Activated naive CD4-positive, alpha-beta T cell (primary cell): ENCODE data around the gene RAD52.
"Not testable (repeated sequence)": the region's sequence is repeated elsewhere in the genome, so short reads cannot be mapped to it uniquely, and the experiment has no call there.

ENCODE experiments used
- DNase-seq, 4 experiments: peaks; one replicate each; lab custom pipeline; 2025; lab: John Stamatoyannopoulos, UW

Gene RAD52

GRCh38 chr12:967641-968040 lies 18.1 kb upstream of the RAD52 start:
- no peak for DNase-seq

- DNase-seq = no peak
These were observed 17.2 kb upstream of the RAD52 start for GRCh38 chr12:966724-967123.

GRCh38 chr12:958588-959123 lies 9.2 kb upstream of the RAD52 start:
- no peak for DNase-seq

GRCh38 chr12:955939-956338 lies 6.4 kb upstream of the RAD52 start:
- no peak for DNase-seq

GRCh38 chr12:954741-955140 lies 5.2 kb upstream of the RAD52 start:
- no peak for DNase-seq

GRCh38 chr12:953776-954175 lies 4.3 kb upstream of the RAD52 start:
- DNase-seq = no peak

GRCh38 chr12:951176-951575 lies 1.7 kb upstream of the RAD52 start:
- no peak for DNase-seq

- DNase-seq = no peak
These were observed 1.3 kb downstream of the RAD52 start for GRCh38 chr12:948238-948637.

- no peak for DNase-seq
These were observed 2.9 kb downstream of the RAD52 start for GRCh38 chr12:946631-947030.

- DNase-seq = no peak
These were observed 3.3 kb downstream of the RAD52 start for GRCh38 chr12:946212-946611.

- DNase-seq = no peak
These were observed 5.3 kb downstream of the RAD52 start for GRCh38 chr12:944211-944610.

GRCh38 chr12:943051-943450 lies 6.4 kb downstream of the RAD52 start:
- DNase-seq = no peak

- DNase-seq = no peak
These were observed 10.7 kb downstream of the RAD52 start for GRCh38 chr12:938810-939209.

GRCh38 chr12:936377-937345 lies 12.8 kb downstream of the RAD52 start:
- no peak for DNase-seq

- not testable (repeated sequence) for DNase-seq
These were observed 13.6 kb downstream of the RAD52 start for GRCh38 chr12:935891-936290.

GRCh38 chr12:931591-931990 lies 17.9 kb downstream of the RAD52 start:
- no peak for DNase-seq

- DNase-seq = no peak
These were observed 18.4 kb downstream of the RAD52 start for GRCh38 chr12:931060-931459.

- DNase-seq = no peak
These were observed 22.9 kb downstream of the RAD52 start for GRCh38 chr12:926641-927040.

GRCh38 chr12:922285-922684 lies 27.2 kb downstream of the RAD52 start:
- no peak for DNase-seq

GRCh38 chr12:920676-921075 lies 28.8 kb downstream of the RAD52 start:
- no peak for DNase-seq

- no peak for DNase-seq
These were observed 32.6 kb downstream of the RAD52 start for GRCh38 chr12:916712-917445.

- DNase-seq = peak in 1 of 4 experiments; percentile 30
These were observed 33.3 kb downstream of the RAD52 start for GRCh38 chr12:916240-916639.

GRCh38 chr12:915090-915489 lies 34.4 kb downstream of the RAD52 start:
- no peak for DNase-seq
